Urinary bladder (tissue), 4 donors: Measurements from ENCODE around the gene LIPF. TPM values are rescaled to one million over a fixed set of nuclear protein-coding genes. Genes with fewer than 3 reads are reported as not detected.
"Not testable (repeated sequence)": the region's sequence is repeated elsewhere in the genome, so short reads cannot be mapped to it uniquely, and the experiment has no call there.

Experiments used
- DNase-seq: peaks from one replicate; pipeline ENCODE4 v3.0.0-alpha.2; 2015; ENCODE audit errors: extremely low spot score
- H3K27ac ChIP-seq: one replicate; pipeline ENCODE4 v1.5.1; 2013; ENCODE audit warnings: low read depth, mild to moderate bottlenecking, moderate library complexity
- H3K36me3 ChIP-seq: one replicate; pipeline ENCODE4 v1.6.1; 2013; ENCODE audit warnings: mild to moderate bottlenecking, moderate library complexity; ENCODE audit not compliant: insufficient read depth
- H3K4me1 ChIP-seq: one replicate; pipeline ENCODE4 v1.6.1; 2013; ENCODE audit warnings: mild to moderate bottlenecking, moderate library complexity; ENCODE audit not compliant: insufficient read depth
- H3K4me3 ChIP-seq: one replicate; pipeline ENCODE4 v1.5.1; 2013; ENCODE audit warnings: low read depth, low read length
- WGBS: extraction: QIAGEN DNeasy Blood & Tissue Kit; methylation state at CpG from one replicate; pipeline ENCODE4 v1.1.7; 2013; 5-methylcytosine and 5-hydroxymethylcytosine counted together
- polyA plus RNA-seq: library from polyadenylated mRNA; stranded (reverse); fragments of 200-250 nt; gene quantifications from one replicate; pipeline ENCODE4 v1.2.3, GENCODE V29; 2013
- total RNA-seq: library from RNA; depleted of rRNA; stranded (reverse); fragments of >200 nt; gene quantifications from one replicate; pipeline ENCODE4 v1.2.3, GENCODE V29; 2014
- donor health status: healthy with polysubstance abuse.
- donor health status: healthy.

The LIPF gene
- total and polyA plus RNA-seq, 2 donors: not detected

GRCh38 chr10:88659725-88660597, 4.3 kb upstream of the LIPF start:
- Histone ChIP-seq H3K27ac (no peak overlapping the region), H3K4me1 (no peaks in the 10 kb centered on the region), H3K36me3 (no peaks in the 10 kb centered on the region), H3K4me3 (no peak overlapping the region)
- no peak for DNase-seq
- 47% methylated on average over 3 of the region's 3 CpGs for WGBS

GRCh38 chr10:88660598-88660884, 3.7 kb upstream of the LIPF start:
- Histone ChIP-seq H3K4me3 (no peak overlapping the region), H3K4me1 (no peaks in the 10 kb centered on the region), H3K27ac (no peak overlapping the region), H3K36me3 (no peaks in the 10 kb centered on the region)
- no peak for DNase-seq
- WGBS: 33% methylated on average over 3 of the region's 3 CpGs

- Histone ChIP-seq H3K36me3 (no peaks in the 10 kb centered on the region), H3K27ac (no peak overlapping the region), H3K4me3 (no peak overlapping the region), H3K4me1 (no peaks in the 10 kb centered on the region)
- DNase-seq: no peak
Observed at GRCh38 chr10:88661018-88661417, 3.2 kb upstream of the LIPF start.

GRCh38 chr10:88661577-88661976, 2.7 kb upstream of the LIPF start:
- no peaks in the 10 kb centered on the region for H3K36me3 ChIP-seq
- H3K27ac ChIP-seq: no peak overlapping the region
- H3K4me3 ChIP-seq: no peak overlapping the region
- H3K4me1 ChIP-seq: no peaks in the 10 kb centered on the region
- no peak for DNase-seq

- not testable (repeated sequence) for H3K27ac ChIP-seq, H3K4me1 ChIP-seq, H3K36me3 ChIP-seq, H3K4me3 ChIP-seq, DNase-seq
- WGBS: 94% methylated on average over 2 of the region's 2 CpGs
Observed at GRCh38 chr10:88663153-88663552, 1.1 kb upstream of the LIPF start.

GRCh38 chr10:88668465-88668864, 4.2 kb downstream of the LIPF start:
- 83% methylated on average over 1 of the region's 1 CpG for WGBS
- Histone ChIP-seq H3K27ac (no peak overlapping the region), H3K36me3 (no peaks in the 10 kb centered on the region), H3K4me3 (no peak overlapping the region), H3K4me1 (no peaks in the 10 kb centered on the region)
- no peak for DNase-seq

GRCh38 chr10:88670497-88670896, 6.3 kb downstream of the LIPF start:
- WGBS: 62% methylated on average over 2 of the region's 2 CpGs
- Histone ChIP-seq H3K36me3 (no peaks in the 10 kb centered on the region), H3K27ac (no peak overlapping the region), H3K4me3 (no peak overlapping the region), H3K4me1 (no peaks in the 10 kb centered on the region)
- DNase-seq: no peak

- 73% methylated on average over 2 of the region's 2 CpGs for WGBS
Observed at GRCh38 chr10:88672041-88672440, 7.8 kb downstream of the LIPF start.

GRCh38 chr10:88676283-88677060, 12.2 kb downstream of the LIPF start:
- H3K27ac ChIP-seq: no peak overlapping the region
- no peaks in the 10 kb centered on the region for H3K4me1 ChIP-seq
- no peak overlapping the region for H3K4me3 ChIP-seq
- DNase-seq: no peak
- no peaks in the 10 kb centered on the region for H3K36me3 ChIP-seq
- WGBS: 58% methylated on average over 4 of the region's 4 CpGs

More at GRCh38 chr10:88672041-88672440, 7.8 kb downstream of the LIPF start:
- no peaks in the 10 kb centered on the region for H3K36me3 ChIP-seq
- DNase-seq: no peak
- H3K4me1 ChIP-seq: no peaks in the 10 kb centered on the region
- no peak overlapping the region for H3K4me3 ChIP-seq
- H3K27ac ChIP-seq: no peak overlapping the region

- H3K4me3 ChIP-seq: no peak overlapping the region
- 88% methylated on average over 4 of the region's 4 CpGs for WGBS
- no peak overlapping the region for H3K27ac ChIP-seq
- H3K36me3 ChIP-seq: no peaks in the 10 kb centered on the region
- DNase-seq: no peak
- H3K4me1 ChIP-seq: no peaks in the 10 kb centered on the region
Observed at GRCh38 chr10:88680958-88681357, 16.7 kb downstream of the LIPF start.

GRCh38 chr10:88682491-88682890, 18.2 kb downstream of the LIPF start:
- DNase-seq: no peak
- no peaks in the 10 kb centered on the region for H3K4me1 ChIP-seq
- no peaks in the 10 kb centered on the region for H3K36me3 ChIP-seq
- 73% methylated on average over 4 of the region's 4 CpGs for WGBS
- H3K4me3 ChIP-seq: no peak overlapping the region
- no peak overlapping the region for H3K27ac ChIP-seq

- no peak for DNase-seq
- no peak overlapping the region for H3K4me3 ChIP-seq
- H3K27ac ChIP-seq: no peak overlapping the region
Observed at GRCh38 chr10:88687853-88688467, 23.7 kb downstream of the LIPF start.

GRCh38 chr10:88689366-88689765, 25.1 kb downstream of the LIPF start:
- Histone ChIP-seq H3K36me3 (no peaks in the 10 kb centered on the region), H3K4me1 (no peaks in the 10 kb centered on the region), H3K27ac (no peak overlapping the region), H3K4me3 (no peak overlapping the region)
- WGBS: 92% methylated on average over 6 of the region's 6 CpGs
- DNase-seq: no peak

More at GRCh38 chr10:88687853-88688467, 23.7 kb downstream of the LIPF start:
- Histone ChIP-seq H3K4me1 (no peaks in the 10 kb centered on the region), H3K36me3 (no peaks in the 10 kb centered on the region)
